ENCODE data around the gene NBPF1. TPM values are rescaled to one million over a fixed set of nuclear protein-coding genes. Genes with fewer than 3 reads are reported as not detected.
A peak's percentile ranks its signal among the peaks of the same experiment; 100 is the strongest.

Gene NBPF1
- total and polyA plus RNA-seq, 9 of the 15 experiments (the other 6 are each of a cell fraction or from before 2014, with no cell fraction given): 5.2 to 42.6 (median 24.1) TPM

DNA sequence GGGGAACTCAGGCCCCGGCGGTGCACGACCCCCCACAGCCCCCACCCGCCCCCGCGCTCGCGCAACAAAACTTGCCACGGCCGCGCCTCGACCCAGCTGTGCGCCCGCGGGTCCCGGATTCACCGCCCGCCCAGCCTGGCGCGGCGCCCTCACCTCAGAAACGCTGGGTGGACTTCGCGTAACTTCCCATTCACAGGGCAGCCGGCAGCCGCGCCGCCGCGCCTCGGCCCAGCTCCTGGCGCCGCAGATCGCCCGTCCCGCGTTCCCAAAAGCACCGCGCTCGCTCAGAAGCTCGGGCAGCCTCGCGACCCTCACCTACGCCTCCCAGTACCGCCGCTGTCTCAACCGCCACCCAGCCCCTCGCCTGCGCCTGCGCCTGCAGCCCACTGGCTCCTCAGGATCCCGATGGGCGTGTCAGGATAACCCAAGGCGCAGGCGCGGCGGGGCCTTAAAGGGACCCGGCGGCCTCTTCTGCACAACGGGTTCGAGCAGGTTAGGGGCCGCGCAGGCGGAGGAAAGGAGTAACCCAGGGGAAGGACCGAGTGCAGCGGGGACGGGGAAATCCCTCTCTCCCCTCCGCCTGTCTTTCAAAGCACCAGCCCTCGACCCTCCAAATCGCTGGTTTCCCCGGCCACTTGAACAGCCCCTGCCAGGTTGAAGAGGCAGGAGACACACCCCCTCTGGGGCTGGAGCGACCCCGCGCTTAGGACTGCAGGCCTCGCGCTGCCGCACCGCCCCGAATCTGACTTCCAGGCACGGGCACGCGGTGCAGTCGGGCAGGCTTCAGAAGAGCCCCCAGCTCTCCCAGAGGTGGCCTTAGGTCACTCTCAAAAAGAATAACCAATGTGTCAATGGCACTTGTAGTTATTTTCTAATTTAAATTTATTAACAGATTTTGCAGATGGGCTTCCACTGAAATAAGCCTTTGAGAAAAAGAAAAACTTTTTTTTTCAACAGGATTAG lies at the start of gene NBPF1 (continued):
- TF ChIP-seq, protein P1, sequence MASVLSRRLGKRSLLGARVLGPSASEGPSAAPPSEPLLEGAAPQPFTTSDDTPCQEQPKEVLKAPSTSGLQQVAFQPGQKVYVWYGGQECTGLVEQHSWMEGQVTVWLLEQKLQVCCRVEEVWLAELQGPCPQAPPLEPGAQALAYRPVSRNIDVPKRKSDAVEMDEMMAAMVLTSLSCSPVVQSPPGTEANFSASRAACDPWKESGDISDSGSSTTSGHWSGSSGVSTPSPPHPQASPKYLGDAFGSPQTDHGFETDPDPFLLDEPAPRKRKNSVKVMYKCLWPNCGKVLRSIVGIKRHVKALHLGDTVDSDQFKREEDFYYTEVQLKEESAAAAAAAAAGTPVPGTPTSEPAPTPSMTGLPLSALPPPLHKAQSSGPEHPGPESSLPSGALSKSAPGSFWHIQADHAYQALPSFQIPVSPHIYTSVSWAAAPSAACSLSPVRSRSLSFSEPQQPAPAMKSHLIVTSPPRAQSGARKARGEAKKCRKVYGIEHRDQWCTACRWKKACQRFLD (CRISPR knock-in tag; IDR thresholded peaks at IDR 0.05): no peak
- no peak for TF ChIP-seq RFX1 (IDR thresholded peaks at IDR 0.05)
- no peak for TF ChIP-seq TAF1 (IDR thresholded peaks at IDR 0.05; ENCODE audit: control insufficient read depth, extremely low read depth, insufficient read depth, low read length, severe bottlenecking)
- TF ChIP-seq, protein P2, sequence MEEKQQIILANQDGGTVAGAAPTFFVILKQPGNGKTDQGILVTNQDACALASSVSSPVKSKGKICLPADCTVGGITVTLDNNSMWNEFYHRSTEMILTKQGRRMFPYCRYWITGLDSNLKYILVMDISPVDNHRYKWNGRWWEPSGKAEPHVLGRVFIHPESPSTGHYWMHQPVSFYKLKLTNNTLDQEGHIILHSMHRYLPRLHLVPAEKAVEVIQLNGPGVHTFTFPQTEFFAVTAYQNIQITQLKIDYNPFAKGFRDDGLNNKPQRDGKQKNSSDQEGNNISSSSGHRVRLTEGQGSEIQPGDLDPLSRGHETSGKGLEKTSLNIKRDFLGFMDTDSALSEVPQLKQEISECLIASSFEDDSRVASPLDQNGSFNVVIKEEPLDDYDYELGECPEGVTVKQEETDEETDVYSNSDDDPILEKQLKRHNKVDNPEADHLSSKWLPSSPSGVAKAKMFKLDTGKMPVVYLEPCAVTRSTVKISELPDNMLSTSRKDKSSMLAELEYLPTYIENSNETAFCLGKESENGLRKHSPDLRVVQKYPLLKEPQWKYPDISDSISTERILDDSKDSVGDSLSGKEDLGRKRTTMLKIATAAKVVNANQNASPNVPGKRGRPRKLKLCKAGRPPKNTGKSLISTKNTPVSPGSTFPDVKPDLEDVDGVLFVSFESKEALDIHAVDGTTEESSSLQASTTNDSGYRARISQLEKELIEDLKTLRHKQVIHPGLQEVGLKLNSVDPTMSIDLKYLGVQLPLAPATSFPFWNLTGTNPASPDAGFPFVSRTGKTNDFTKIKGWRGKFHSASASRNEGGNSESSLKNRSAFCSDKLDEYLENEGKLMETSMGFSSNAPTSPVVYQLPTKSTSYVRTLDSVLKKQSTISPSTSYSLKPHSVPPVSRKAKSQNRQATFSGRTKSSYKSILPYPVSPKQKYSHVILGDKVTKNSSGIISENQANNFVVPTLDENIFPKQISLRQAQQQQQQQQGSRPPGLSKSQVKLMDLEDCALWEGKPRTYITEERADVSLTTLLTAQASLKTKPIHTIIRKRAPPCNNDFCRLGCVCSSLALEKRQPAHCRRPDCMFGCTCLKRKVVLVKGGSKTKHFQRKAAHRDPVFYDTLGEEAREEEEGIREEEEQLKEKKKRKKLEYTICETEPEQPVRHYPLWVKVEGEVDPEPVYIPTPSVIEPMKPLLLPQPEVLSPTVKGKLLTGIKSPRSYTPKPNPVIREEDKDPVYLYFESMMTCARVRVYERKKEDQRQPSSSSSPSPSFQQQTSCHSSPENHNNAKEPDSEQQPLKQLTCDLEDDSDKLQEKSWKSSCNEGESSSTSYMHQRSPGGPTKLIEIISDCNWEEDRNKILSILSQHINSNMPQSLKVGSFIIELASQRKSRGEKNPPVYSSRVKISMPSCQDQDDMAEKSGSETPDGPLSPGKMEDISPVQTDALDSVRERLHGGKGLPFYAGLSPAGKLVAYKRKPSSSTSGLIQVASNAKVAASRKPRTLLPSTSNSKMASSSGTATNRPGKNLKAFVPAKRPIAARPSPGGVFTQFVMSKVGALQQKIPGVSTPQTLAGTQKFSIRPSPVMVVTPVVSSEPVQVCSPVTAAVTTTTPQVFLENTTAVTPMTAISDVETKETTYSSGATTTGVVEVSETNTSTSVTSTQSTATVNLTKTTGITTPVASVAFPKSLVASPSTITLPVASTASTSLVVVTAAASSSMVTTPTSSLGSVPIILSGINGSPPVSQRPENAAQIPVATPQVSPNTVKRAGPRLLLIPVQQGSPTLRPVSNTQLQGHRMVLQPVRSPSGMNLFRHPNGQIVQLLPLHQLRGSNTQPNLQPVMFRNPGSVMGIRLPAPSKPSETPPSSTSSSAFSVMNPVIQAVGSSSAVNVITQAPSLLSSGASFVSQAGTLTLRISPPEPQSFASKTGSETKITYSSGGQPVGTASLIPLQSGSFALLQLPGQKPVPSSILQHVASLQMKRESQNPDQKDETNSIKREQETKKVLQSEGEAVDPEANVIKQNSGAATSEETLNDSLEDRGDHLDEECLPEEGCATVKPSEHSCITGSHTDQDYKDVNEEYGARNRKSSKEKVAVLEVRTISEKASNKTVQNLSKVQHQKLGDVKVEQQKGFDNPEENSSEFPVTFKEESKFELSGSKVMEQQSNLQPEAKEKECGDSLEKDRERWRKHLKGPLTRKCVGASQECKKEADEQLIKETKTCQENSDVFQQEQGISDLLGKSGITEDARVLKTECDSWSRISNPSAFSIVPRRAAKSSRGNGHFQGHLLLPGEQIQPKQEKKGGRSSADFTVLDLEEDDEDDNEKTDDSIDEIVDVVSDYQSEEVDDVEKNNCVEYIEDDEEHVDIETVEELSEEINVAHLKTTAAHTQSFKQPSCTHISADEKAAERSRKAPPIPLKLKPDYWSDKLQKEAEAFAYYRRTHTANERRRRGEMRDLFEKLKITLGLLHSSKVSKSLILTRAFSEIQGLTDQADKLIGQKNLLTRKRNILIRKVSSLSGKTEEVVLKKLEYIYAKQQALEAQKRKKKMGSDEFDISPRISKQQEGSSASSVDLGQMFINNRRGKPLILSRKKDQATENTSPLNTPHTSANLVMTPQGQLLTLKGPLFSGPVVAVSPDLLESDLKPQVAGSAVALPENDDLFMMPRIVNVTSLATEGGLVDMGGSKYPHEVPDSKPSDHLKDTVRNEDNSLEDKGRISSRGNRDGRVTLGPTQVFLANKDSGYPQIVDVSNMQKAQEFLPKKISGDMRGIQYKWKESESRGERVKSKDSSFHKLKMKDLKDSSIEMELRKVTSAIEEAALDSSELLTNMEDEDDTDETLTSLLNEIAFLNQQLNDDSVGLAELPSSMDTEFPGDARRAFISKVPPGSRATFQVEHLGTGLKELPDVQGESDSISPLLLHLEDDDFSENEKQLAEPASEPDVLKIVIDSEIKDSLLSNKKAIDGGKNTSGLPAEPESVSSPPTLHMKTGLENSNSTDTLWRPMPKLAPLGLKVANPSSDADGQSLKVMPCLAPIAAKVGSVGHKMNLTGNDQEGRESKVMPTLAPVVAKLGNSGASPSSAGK (IDR thresholded peaks at IDR 0.05): no peak
- TF ChIP-seq ZNF311 (CRISPR knock-in tag; IDR thresholded peaks at IDR 0.05): 0 out of 2 replicates have a peak, but pooled peaks have one; percentile 35
- TF ChIP-seq, protein P3, sequence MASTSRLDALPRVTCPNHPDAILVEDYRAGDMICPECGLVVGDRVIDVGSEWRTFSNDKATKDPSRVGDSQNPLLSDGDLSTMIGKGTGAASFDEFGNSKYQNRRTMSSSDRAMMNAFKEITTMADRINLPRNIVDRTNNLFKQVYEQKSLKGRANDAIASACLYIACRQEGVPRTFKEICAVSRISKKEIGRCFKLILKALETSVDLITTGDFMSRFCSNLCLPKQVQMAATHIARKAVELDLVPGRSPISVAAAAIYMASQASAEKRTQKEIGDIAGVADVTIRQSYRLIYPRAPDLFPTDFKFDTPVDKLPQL (IDR thresholded peaks at IDR 0.05; ENCODE audit: extremely low read depth, insufficient read length): no peak
- TF ChIP-seq, protein P4, sequence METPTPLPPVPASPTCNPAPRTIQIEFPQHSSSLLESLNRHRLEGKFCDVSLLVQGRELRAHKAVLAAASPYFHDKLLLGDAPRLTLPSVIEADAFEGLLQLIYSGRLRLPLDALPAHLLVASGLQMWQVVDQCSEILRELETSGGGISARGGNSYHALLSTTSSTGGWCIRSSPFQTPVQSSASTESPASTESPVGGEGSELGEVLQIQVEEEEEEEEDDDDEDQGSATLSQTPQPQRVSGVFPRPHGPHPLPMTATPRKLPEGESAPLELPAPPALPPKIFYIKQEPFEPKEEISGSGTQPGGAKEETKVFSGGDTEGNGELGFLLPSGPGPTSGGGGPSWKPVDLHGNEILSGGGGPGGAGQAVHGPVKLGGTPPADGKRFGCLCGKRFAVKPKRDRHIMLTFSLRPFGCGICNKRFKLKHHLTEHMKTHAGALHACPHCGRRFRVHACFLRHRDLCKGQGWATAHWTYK (CRISPR knock-in tag; IDR thresholded peaks at IDR 0.05): peak; percentile 95
- no peak for TF ChIP-seq HDGF (IDR thresholded peaks at IDR 0.05)
- no peak for TF ChIP-seq SIN3A (IDR thresholded peaks at IDR 0.05; ENCODE audit: borderline replicate concordance in 2 of 2, control insufficient read depth in 1 of 2, low read depth in 2 of 2, low read length in 2 of 2)
